BJ (cell line): ENCODE measurements around the gene SNCB. TPM values are rescaled to one million over a fixed set of nuclear protein-coding genes. Genes with fewer than 3 reads are reported as not detected.
A peak's percentile ranks its signal among the peaks of the same experiment; 100 is the strongest.

Source experiments
- CTCF ChIA-PET: fragments of 350-600 bp; formaldehyde crosslinking; extraction: SDS; loops from one replicate; lab custom pipeline; 2021; ENCODE audit warnings: antibody characterized with exemption, inconsistent platforms; lab: Yijun Ruan, JAX
- POLR2A ChIA-PET: fragments of 300-600 bp; sonication (Branson Sonifier 250); formaldehyde crosslinking; extraction: SDS; loops from one replicate; lab custom pipeline; 2021; ENCODE audit warnings: antibody characterized with exemption; lab: Charles Lee
- DNase-seq: peaks from one replicate; pipeline ENCODE4 v3.0.0-alpha.2; 2011; ENCODE audit warnings: low read depth
- H3K27me3 ChIP-seq: 2 replicates; pipeline ENCODE4 v1.6.0; 2011; ENCODE audit warnings: low read length; ENCODE audit not compliant: control insufficient read depth, insufficient read depth
- H3K36me3 ChIP-seq: 2 replicates; pipeline ENCODE4 v1.5.1; 2011; ENCODE audit warnings: low read length; ENCODE audit not compliant: control insufficient read depth, insufficient read depth
- H3K4me3 ChIP-seq: 2 replicates; pipeline ENCODE4 v1.5.1; 2011; ENCODE audit warnings: low read depth, mild to moderate bottlenecking, control low read depth, low read length
- CTCF ChIP-seq: IDR thresholded peaks from 2 replicates; pipeline ENCODE4 v1.5.1; 2011; ENCODE audit warnings: low read depth, mild to moderate bottlenecking, control low read depth, inconsistent platforms, low read length, moderate library complexity; ENCODE audit not compliant: insufficient read depth
- polyA plus RNA-seq: library from polyadenylated mRNA; depleted of rRNA; stranded (reverse); fragments of >200 nt; gene quantifications from 2 replicates; pipeline ENCODE4 v1.2.3, GENCODE V29; 2011

The SNCB gene
- polyA plus RNA-seq, 1 experiment, result not detected

DNA sequence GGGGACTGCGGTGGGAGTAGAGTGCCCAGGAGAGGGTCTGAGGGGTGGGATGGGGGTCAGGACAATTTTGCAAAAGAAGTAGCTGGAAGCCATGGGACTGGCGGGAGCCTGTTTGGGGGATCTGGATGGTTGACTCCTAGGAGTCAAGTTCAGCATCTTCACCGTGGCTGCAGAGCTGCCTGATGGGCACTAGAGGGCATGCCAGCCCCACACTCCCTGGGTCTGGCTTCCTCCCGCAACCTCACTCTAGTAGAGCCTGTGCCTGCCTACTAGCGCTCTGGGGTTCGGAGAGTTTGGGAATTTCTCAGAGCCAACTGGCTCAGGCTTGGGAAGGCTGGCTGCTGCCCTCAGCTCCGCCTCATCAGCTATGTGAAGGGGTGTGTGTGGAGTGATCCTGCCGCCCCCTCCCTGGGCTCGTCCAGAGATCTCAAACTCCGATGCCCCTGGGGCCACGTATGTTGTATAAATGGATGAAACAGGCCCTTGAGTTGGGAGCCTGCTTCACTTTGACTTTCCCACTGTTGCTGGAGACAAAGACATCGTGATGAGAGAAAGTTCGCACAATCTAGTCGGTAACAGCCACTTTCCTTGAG lies 27.8 kb upstream of the SNCB start:
- Histone ChIP-seq H3K27me3 (peaks cover 3% of the 10 kb centered on the region), H3K36me3 (peaks cover 10% of the 10 kb centered on the region), H3K4me3 (no peak overlapping the region)
- DNase-seq, result no peak
- ChIA-PET CTCF (interaction anchor here (0.6 to 5.3 kb wide), 15 partner anchors 8 to 454 kb away, joined by 3 to 98 read pairs (median 3); partner anchors contain the start of genes CLTB and TSPAN17), POLR2A (no interaction called here)
- TF ChIP-seq CTCF, result peak; percentile 93

DNA sequence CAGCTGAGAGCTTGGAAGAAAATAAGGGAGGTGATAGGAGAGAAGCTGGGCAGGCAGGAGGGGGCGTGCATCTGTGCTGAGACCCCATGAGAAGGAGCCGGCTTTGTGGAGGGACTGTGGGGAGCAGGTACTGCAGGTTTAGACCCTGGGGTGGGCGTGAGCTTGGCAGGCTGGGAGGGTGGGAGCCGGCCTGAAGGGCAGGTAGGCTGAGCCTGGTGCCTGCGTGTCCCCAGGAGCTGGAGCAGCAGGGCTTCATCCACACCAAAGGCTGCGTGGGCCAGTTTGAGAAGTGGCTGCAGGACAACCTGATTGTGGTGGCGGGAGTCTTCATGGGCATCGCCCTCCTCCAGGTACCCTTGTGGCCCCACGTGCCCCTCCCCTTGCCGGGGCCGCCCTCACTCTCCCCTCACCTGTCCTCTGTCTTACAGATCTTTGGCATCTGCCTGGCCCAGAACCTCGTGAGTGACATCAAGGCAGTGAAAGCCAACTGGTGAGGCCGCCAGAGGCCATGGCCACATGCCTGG lies 26.2 kb upstream of the SNCB start:
- no peak for DNase-seq
- Histone ChIP-seq H3K27me3 (no peaks in the 10 kb centered on the region), H3K36me3 (peaks cover 11% of the 10 kb centered on the region), H3K4me3 (no peak overlapping the region)
- ChIA-PET POLR2A (no interaction called here), CTCF (interaction anchor here (0.7 to 5.3 kb wide), 5 partner anchors 9 to 457 kb away, joined by 3 to 98 read pairs (median 4); no protein-coding TSS in a partner anchor)
- TF ChIP-seq CTCF, result no peak

- Histone ChIP-seq H3K36me3 (peaks cover 11% of the 10 kb centered on the region), H3K4me3 (no peak overlapping the region), H3K27me3 (no peaks in the 10 kb centered on the region)
- TF ChIP-seq CTCF, result no peak
- POLR2A ChIA-PET, result no interaction called here
- no peak for DNase-seq
- CTCF ChIA-PET, result no interaction called here
Measured at GRCh38 chr5:176654856-176655255, 24.5 kb upstream of the SNCB start.

GRCh38 chr5:176653401-176654385 lies 23.4 kb upstream of the SNCB start:
- H3K36me3 ChIP-seq, result peaks cover 11% of the 10 kb centered on the region
- ChIA-PET POLR2A (no interaction called here), CTCF (interaction anchor here (1.0 to 1.1 kb wide), 2 partner anchors 14 to 460 kb away, joined by 3 to 4 read pairs; no protein-coding TSS in a partner anchor)
- H3K27me3 ChIP-seq, result no peaks in the 10 kb centered on the region
- H3K4me3 ChIP-seq, result no peak overlapping the region
- no peak for TF ChIP-seq CTCF
- DNase-seq, result no peak

- no peak for TF ChIP-seq CTCF
Measured at GRCh38 chr5:176652136-176652535, 21.8 kb upstream of the SNCB start.

More at GRCh38 chr5:176652136-176652535, 21.8 kb upstream of the SNCB start:
- Histone ChIP-seq H3K27me3 (no peaks in the 10 kb centered on the region), H3K4me3 (no peak overlapping the region), H3K36me3 (peaks cover 10% of the 10 kb centered on the region)
- POLR2A ChIA-PET, result no interaction called here
- CTCF ChIA-PET, result interaction anchor here (1.0 to 7.4 kb wide), 2 partner anchors 7 to 143 kb away, joined by 3 to 68 read pairs; no protein-coding TSS in a partner anchor
- no peak for DNase-seq
